Tibial nerve (tissue), 4 donors: ENCODE measurements around the gene TMIGD1. TPM values are rescaled to one million over a fixed set of nuclear protein-coding genes. Genes with fewer than 3 reads are reported as not detected.
A peak's percentile ranks its signal among the peaks of the same experiment; 100 is the strongest.

ENCODE experiments used
- DNase-seq, 2 donors: peaks; one replicate each; pipeline ENCODE4 v3.0.0-alpha.2; 2019; ENCODE audit warnings: low spot score in 2 of 2
- H3K27ac ChIP-seq, 4 donors: fragments of 200-600 bp; sonication (generic) in 3 of 4; one replicate each; pipeline ENCODE4 v1.5.1; 2017 to 2019; ENCODE audit warnings: mild to moderate bottlenecking in 1 of 4
- H3K27me3 ChIP-seq, 2 donors: fragments of 200-600 bp; sonication (generic) in 1 of 2; one replicate each; pipeline versions ENCODE4 v1.5.1 to v1.6.0; 2017 to 2019
- H3K36me3 ChIP-seq, 3 donors: fragments of 200-600 bp; sonication (generic); one replicate each; pipeline ENCODE4 v1.5.1; 2018 to 2019
- H3K4me1 ChIP-seq, 4 donors: fragments of 200-600 bp; sonication (generic) in 3 of 4; one replicate each; pipeline ENCODE4 v1.5.1; 2017 to 2019
- H3K4me3 ChIP-seq, 4 donors: fragments of 200-600 bp; sonication (generic) in 3 of 4; one replicate each; pipeline ENCODE4 v1.5.1; 2017 to 2019; ENCODE audit warnings: mild to moderate bottlenecking in 1 of 4, moderate library complexity in 1 of 4
- H3K9me3 ChIP-seq, 4 donors: fragments of 200-600 bp; sonication (generic) in 3 of 4; one replicate each; pipeline ENCODE4 v1.5.1; 2017 to 2019
- EP300 ChIP-seq, 2 donors: sonication (generic); formaldehyde crosslinking; IDR thresholded peaks; one replicate each; pipeline ENCODE4 v1.6.1; 2017; ENCODE audit warnings: antibody characterized with exemption in 2 of 2, mild to moderate bottlenecking in 1 of 2
- POLR2A ChIP-seq, 2 donors: fragments of 450-650 bp; IDR thresholded peaks; one replicate each; pipeline ENCODE4 v1.6.1; 2017; ENCODE audit warnings: antibody characterized with exemption in 2 of 2, mild to moderate bottlenecking in 2 of 2, moderate library complexity in 2 of 2
- WGBS, 2 donors: methylation state at CpG; one replicate each; pipeline ENCODE4 v1.1.5; 2018; 5-methylcytosine and 5-hydroxymethylcytosine counted together
- total RNA-seq, 4 donors: library from RNA; depleted of rRNA; stranded (reverse); fragments of >200 nt; gene quantifications; one replicate each; pipeline ENCODE4 v1.1.0, GENCODE V29; 2016
- TF ChIP-seq, protein P1 (sequence below), 5 experiments: fragments of 200-600 bp in 3 of 5; fragments of 450-650 bp in 2 of 5; sonication (generic) in 3 of 5; IDR thresholded peaks; one replicate each; pipeline ENCODE4 v1.5.1; 2016 to 2019; ENCODE audit warnings: antibody characterized with exemption in 5 of 5, mild to moderate bottlenecking in 3 of 5, moderate library complexity in 2 of 5

TMIGD1 gene
- total RNA-seq, 4 donors from 2014 or later: not detected

- TF ChIP-seq POLR2A (IDR thresholded peaks at IDR 0.05): no peak
- TF ChIP-seq, protein P1, sequence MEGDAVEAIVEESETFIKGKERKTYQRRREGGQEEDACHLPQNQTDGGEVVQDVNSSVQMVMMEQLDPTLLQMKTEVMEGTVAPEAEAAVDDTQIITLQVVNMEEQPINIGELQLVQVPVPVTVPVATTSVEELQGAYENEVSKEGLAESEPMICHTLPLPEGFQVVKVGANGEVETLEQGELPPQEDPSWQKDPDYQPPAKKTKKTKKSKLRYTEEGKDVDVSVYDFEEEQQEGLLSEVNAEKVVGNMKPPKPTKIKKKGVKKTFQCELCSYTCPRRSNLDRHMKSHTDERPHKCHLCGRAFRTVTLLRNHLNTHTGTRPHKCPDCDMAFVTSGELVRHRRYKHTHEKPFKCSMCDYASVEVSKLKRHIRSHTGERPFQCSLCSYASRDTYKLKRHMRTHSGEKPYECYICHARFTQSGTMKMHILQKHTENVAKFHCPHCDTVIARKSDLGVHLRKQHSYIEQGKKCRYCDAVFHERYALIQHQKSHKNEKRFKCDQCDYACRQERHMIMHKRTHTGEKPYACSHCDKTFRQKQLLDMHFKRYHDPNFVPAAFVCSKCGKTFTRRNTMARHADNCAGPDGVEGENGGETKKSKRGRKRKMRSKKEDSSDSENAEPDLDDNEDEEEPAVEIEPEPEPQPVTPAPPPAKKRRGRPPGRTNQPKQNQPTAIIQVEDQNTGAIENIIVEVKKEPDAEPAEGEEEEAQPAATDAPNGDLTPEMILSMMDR (IDR thresholded peaks at IDR 0.05): no peak
- peaks cover 0 to 56% (median 16%) of the 10 kb centered on the region in 4 donors for H3K4me1 ChIP-seq
- 62 to 68% methylated on average over 11 of the region's 11 CpGs for WGBS, 2 donors
- peak overlapping the region; percentile 45 to 92 (median 90) for H3K27ac ChIP-seq
- no peaks in the 10 kb centered on the region for H3K9me3 ChIP-seq
- peak overlapping the region; percentile 61 to 90 (median 72) for H3K4me3 ChIP-seq
- no peaks in the 10 kb centered on the region for H3K27me3 ChIP-seq
- no peaks in the 10 kb centered on the region for H3K36me3 ChIP-seq
- DNase-seq: no peak
Observed at GRCh38 chr17:30377574-30378240, 43.9 kb upstream of the TMIGD1 start.

GRCh38 chr17:30376621-30377452 is 43.0 kb upstream of the TMIGD1 start:
- Histone ChIP-seq H3K9me3 (no peaks in the 10 kb centered on the region), H3K27me3 (no peaks in the 10 kb centered on the region), H3K4me3 (no peak overlapping the region), H3K36me3 (no peaks in the 10 kb centered on the region), H3K27ac (peak overlapping the region in 2 of 4 donors; percentile 28 to 30), H3K4me1 (peaks cover 0 to 47% (median 16%) of the 10 kb centered on the region in 4 donors)
- peak in 1 of 2 donors; percentile 15 for DNase-seq
- WGBS, 2 donors: 49% methylated on average over 12 of the region's 12 CpGs
- TF ChIP-seq POLR2A (IDR thresholded peaks at IDR 0.05) (no peak), EP300 (IDR thresholded peaks at IDR 0.05) (peak in 1 of 2 donors; percentile 5)
- TF ChIP-seq, protein P1 (IDR thresholded peaks at IDR 0.05): no peak

GRCh38 chr17:30375661-30376060 is 41.8 kb upstream of the TMIGD1 start:
- Histone ChIP-seq H3K36me3 (no peaks in the 10 kb centered on the region), H3K27me3 (no peaks in the 10 kb centered on the region), H3K9me3 (no peaks in the 10 kb centered on the region), H3K27ac (no peak overlapping the region), H3K4me3 (no peak overlapping the region), H3K4me1 (peaks cover 0 to 35% (median 10%) of the 10 kb centered on the region in 4 donors)
- WGBS, 2 donors: 96 to 100% methylated on average over 1 of the region's 1 CpG
- no peak for TF ChIP-seq EP300 (IDR thresholded peaks at IDR 0.05)
- TF ChIP-seq, protein P1 (IDR thresholded peaks at IDR 0.05): no peak
- TF ChIP-seq POLR2A (IDR thresholded peaks at IDR 0.05): no peak
- no peak for DNase-seq

GRCh38 chr17:30372755-30373154 is 38.9 kb upstream of the TMIGD1 start:
- Histone ChIP-seq H3K9me3 (no peaks in the 10 kb centered on the region), H3K27me3 (no peaks in the 10 kb centered on the region), H3K4me3 (no peak overlapping the region), H3K4me1 (peaks cover 0 to 18% (median 7%) of the 10 kb centered on the region in 4 donors), H3K36me3 (no peaks in the 10 kb centered on the region), H3K27ac (no peak overlapping the region)
- DNase-seq: no peak
- TF ChIP-seq, protein P1 (IDR thresholded peaks at IDR 0.05): no peak
- TF ChIP-seq EP300 (IDR thresholded peaks at IDR 0.05): no peak
- TF ChIP-seq POLR2A (IDR thresholded peaks at IDR 0.05): no peak
- 83 to 91% methylated on average over 2 of the region's 2 CpGs for WGBS, 2 donors

- Histone ChIP-seq H3K9me3 (no peaks in the 10 kb centered on the region), H3K27ac (no peak overlapping the region), H3K4me1 (no peaks in the 10 kb centered on the region), H3K36me3 (no peaks in the 10 kb centered on the region), H3K4me3 (no peak overlapping the region), H3K27me3 (no peaks in the 10 kb centered on the region)
- TF ChIP-seq EP300 (IDR thresholded peaks at IDR 0.05): no peak
- no peak for TF ChIP-seq POLR2A (IDR thresholded peaks at IDR 0.05)
- TF ChIP-seq, protein P1 (IDR thresholded peaks at IDR 0.05): no peak
- DNase-seq: no peak
Observed at GRCh38 chr17:30369995-30370394, 36.1 kb upstream of the TMIGD1 start.
